HG02798 (cell line): Measurements from ENCODE around the gene LETM1.

Experiments used
- ATAC-seq: cut with Tn5 transposase; IDR thresholded peaks from one replicate; pipeline ENCODE4 v1.9.1; 2021; ENCODE audit warnings: mild to moderate bottlenecking; ENCODE audit not compliant: unreplicated experiment, poor library complexity

LETM1 gene

DNA sequence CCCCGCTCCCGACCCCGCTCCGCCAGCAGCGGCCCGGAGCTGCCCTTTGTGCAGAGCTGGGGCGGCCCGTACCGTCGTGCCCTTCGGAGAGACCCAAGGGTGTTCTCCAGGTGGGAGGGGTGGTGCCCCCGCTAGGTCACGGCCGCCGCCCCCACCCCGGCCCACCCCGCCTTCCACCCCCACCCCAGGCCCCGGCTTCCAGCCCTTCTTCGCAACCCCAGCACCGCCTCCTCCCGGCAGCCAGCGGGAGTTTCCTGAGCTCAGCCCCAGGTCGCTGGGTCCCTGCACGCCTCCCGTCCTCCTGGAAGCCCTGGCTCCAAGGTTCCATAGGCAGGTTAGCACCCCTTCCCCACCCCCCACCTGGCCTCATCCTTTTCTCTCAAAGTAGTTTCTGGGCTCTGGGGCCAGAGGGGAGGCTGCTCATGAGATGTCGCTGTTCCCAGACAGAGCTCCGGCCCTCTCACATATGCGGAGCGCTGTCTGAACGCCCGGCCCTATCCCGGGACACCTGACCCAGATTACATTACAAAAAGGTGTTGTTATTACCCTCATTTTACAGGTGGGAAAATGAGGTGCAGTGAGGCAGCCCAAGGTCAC lies 88.1 kb downstream of the LETM1 start:
- ATAC-seq: no peak

- ATAC-seq: no peak
These were observed 88.7 kb downstream of the LETM1 start for GRCh38 chr4:1767061-1767769.

- no peak for ATAC-seq
These were observed 89.6 kb downstream of the LETM1 start for GRCh38 chr4:1766106-1767060.

GRCh38 chr4:1765409-1766072 lies 90.4 kb downstream of the LETM1 start:
- no peak for ATAC-seq

- ATAC-seq: no peak
These were observed 91.3 kb downstream of the LETM1 start for GRCh38 chr4:1764670-1765069.

- no peak for ATAC-seq
These were observed 92.3 kb downstream of the LETM1 start for GRCh38 chr4:1763550-1764080.

- ATAC-seq: no peak
These were observed 92.8 kb downstream of the LETM1 start for GRCh38 chr4:1763070-1763549.

DNA sequence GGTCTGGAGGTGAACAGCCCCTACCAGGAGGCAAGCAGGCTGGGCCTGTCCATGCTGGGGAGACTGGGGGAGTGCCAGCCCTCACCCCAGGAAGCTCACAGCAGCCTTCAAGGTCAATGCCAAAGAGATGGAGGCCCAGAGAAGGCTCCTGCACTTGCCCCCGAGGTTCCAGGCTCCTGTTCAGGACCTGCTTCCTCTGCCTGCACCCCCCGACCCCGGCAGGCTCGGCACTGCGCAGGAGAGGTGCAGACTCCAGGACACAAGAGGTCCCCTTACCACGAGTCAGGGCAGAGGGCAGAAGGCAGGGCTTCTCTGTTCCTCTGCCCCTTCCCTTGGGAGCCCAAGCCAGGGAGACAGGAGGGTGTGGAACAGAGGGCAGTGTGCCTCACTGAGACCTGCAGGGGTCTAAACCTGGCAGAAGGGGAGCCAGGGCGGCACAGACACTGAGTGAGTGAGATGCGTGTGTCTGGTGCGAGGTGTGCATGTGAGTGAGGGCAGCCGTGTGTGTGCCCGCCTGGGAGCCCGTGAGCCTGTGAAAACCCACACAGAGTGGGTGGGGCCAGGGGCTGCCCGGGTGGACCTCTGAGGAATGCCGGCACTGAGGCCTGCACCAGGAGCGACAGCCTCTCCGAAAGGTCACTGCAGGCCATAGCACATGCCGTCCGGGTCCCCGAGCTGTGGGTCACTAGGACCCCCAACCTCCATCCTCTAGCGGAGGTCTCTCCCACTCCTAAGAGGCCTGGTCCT lies 93.5 kb downstream of the LETM1 start:
- ATAC-seq: no peak
